ENCODE data around the gene CARNS1. TPM values are rescaled to one million over a fixed set of nuclear protein-coding genes. Genes with fewer than 3 reads are reported as not detected.

CARNS1 gene
- total RNA-seq, 1 experiment from 2014 or later: 1.3 TPM

DNA sequence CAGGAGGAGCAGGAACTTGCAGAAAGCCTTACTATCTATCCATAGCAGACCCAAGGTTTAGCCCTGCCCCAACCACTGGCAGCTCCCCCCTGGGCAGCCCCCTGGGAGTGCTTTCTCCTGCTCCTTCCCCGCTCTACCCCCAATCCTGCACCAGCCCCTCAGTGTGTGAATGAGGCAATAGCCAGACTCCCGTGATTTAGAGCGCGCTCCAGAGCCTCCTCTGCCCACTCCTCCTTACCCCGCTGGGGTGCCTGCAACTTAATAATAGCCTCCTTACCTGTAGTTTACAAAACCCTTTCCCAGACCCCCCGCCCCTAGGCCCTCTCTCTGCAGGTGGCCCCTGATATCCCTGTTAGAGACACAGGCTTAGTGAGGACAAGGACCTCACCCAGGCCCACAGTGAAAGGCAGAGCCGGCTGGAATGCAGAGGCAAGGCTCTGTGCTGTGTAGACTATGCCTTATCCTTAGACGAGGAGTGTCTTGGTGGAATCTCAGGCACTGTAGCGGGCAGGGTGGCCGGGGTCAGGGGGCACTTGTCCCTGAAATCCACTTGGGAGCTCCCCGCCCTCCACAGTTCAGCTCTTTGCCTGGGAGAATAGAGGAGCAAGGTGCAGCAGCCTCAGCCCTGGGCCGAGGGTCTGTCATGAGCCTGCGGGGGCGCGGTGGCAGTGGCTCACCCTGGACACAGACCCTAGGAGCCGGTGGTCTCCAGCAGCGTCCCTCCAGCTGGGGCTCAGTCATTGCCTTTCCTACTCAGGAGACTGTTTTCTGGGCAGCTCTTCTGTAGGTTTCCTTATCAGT lies 4.3 kb upstream of the CARNS1 start (continued):
- TF ChIP-seq TEAD1 (CRISPR knock-in tag; IDR thresholded peaks at IDR 0.05) (no peak), ZBTB21 (CRISPR knock-in tag; IDR thresholded peaks at IDR 0.05; ENCODE audit: borderline replicate concordance) (no peak), NR2C2 (CRISPR knock-in tag; IDR thresholded peaks at IDR 0.05) (no peak)
- TF ChIP-seq, protein P1, sequence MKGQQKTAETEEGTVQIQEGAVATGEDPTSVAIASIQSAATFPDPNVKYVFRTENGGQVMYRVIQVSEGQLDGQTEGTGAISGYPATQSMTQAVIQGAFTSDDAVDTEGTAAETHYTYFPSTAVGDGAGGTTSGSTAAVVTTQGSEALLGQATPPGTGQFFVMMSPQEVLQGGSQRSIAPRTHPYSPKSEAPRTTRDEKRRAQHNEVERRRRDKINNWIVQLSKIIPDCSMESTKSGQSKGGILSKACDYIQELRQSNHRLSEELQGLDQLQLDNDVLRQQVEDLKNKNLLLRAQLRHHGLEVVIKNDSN (CRISPR knock-in tag; IDR thresholded peaks at IDR 0.05): no peak
- TF ChIP-seq, protein P2, sequence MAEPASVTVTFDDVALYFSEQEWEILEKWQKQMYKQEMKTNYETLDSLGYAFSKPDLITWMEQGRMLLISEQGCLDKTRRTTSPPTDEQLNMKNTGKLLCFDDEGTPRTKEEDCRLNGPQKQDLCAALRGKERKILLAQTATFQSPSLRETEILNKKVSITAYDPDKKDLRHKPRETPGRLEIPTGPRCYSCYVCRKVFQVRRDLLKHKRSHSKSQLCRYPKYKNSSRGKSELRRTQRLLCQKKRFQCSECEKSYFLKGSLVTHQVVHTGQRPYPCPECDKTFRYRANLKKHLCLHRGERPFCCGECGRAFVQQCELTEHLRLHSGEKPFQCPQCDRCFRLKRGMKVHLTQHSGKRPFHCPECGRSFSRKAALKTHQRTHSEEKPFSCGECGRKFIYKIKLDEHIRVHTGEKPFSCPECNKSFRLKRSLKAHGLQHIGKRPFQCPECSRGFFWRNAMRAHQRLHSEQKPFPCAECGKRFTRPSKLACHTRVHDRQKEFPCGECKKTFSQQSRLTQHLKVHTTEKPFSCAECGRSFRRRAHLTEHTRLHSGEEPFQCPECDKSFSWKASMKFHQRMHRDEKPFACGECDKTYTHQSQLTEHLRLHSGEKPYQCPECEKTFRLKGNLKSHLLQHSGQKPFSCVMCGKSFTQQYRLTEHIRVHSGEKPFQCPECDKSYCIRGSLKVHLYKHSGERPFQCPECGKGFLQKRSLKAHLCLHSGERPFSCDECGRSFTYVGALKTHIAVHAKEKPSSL (CRISPR knock-in tag; conservative IDR thresholded peaks at IDR 0.05): no peak
- TF ChIP-seq, protein P3, sequence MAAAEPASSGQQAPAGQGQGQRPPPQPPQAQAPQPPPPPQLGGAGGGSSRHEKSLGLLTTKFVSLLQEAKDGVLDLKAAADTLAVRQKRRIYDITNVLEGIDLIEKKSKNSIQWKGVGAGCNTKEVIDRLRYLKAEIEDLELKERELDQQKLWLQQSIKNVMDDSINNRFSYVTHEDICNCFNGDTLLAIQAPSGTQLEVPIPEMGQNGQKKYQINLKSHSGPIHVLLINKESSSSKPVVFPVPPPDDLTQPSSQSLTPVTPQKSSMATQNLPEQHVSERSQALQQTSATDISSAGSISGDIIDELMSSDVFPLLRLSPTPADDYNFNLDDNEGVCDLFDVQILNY (CRISPR knock-in tag; IDR thresholded peaks at IDR 0.05): no peak

DNA sequence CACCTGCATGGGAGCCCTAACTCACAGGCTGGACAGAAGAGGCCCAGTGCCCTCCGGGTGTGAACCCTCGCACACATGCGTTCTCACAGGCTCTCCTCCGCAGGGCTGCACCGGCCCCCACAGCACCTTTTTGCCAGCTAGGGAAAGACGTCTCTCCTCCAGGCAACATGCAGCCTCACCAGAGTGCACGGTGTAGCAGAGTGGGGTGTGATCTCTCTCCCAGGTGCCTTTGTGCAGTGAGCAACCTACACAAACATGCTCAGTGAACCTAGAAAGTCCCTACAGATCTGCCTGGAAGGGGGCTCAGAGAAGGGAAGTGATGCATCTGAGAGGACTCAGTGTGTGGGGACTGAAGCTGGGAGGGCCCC lies 3.7 kb upstream of the CARNS1 start:
- POLR2A ChIA-PET: no interaction called here
- no peak for TF ChIP-seq ZNF219 (CRISPR knock-in tag; IDR thresholded peaks at IDR 0.05; ENCODE audit: borderline replicate concordance)
- TF ChIP-seq NR2C2 (CRISPR knock-in tag; IDR thresholded peaks at IDR 0.05): no peak
- TF ChIP-seq, protein P4, sequence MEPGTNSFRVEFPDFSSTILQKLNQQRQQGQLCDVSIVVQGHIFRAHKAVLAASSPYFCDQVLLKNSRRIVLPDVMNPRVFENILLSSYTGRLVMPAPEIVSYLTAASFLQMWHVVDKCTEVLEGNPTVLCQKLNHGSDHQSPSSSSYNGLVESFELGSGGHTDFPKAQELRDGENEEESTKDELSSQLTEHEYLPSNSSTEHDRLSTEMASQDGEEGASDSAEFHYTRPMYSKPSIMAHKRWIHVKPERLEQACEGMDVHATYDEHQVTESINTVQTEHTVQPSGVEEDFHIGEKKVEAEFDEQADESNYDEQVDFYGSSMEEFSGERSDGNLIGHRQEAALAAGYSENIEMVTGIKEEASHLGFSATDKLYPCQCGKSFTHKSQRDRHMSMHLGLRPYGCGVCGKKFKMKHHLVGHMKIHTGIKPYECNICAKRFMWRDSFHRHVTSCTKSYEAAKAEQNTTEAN (CRISPR knock-in tag; IDR thresholded peaks at IDR 0.05): no peak
- TF ChIP-seq, protein P5, sequence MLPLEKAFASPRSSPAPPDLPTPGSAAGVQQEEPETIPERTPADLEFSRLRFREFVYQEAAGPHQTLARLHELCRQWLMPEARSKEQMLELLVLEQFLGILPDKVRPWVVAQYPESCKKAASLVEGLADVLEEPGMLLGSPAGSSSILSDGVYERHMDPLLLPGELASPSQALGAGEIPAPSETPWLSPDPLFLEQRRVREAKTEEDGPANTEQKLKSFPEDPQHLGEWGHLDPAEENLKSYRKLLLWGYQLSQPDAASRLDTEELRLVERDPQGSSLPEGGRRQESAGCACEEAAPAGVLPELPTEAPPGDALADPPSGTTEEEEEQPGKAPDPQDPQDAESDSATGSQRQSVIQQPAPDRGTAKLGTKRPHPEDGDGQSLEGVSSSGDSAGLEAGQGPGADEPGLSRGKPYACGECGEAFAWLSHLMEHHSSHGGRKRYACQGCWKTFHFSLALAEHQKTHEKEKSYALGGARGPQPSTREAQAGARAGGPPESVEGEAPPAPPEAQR (CRISPR knock-in tag; IDR thresholded peaks at IDR 0.05): no peak
- no peak for TF ChIP-seq SMAD3 (CRISPR knock-in tag; IDR thresholded peaks at IDR 0.05; ENCODE audit: borderline replicate concordance)
- DNase-seq (ENCODE audit: low spot score) (no peak), ATAC-seq (no peak)
- no peak overlapping the region for H3K4me3 Mint-ChIP-seq
- no peaks in the 10 kb centered on the region for H3K36me3 Mint-ChIP-seq
- H3K27ac Mint-ChIP-seq: no peak overlapping the region
- no peaks in the 10 kb centered on the region for H3K9me3 Mint-ChIP-seq
- peaks cover 25% of the 10 kb centered on the region for H3K4me1 Mint-ChIP-seq
- CTCF ChIA-PET: interaction anchor here (3.6 kb wide), 1 partner anchor 10 kb away, joined by 22 read pairs; the partner anchor contains the start of gene PPP1CA
- peaks cover 24% of the 10 kb centered on the region for H3K27me3 Mint-ChIP-seq (ENCODE audit: low read depth)

DNA sequence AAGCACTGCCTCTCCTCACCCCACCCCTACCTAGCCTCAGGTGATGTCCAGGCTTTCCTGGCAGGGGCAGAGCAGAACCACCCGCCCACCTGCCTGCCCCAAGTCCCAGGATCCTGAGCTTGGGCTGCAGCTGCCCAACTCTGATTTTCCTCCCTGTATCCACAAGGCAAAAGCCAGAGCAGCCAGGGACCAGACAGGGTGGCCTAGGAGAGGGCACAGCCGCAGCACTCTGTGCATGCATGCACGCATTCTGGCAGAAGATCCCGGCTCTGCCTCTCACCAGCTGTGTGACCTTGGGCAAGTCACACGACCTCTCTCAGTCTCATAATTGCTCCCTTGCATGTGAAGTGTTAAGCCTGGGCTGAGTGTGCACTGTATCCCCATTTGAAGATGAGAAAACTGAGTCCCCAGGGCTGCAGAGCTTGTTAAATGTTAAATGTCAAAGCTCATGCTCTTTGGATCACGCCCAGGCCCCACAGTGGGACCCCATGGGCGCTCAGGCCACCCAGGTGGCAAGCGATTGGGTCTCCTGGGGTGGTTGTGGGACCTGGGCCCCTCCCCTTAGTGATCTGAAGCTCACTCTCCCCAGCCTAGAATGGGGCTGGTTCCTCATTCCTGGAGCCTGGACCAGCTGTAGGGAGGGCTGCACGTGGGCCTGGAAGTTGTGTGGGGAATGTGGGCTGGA lies 2.8 kb upstream of the CARNS1 start:
- peaks cover 24% of the 10 kb centered on the region for H3K27me3 Mint-ChIP-seq (ENCODE audit: low read depth)
- no peaks in the 10 kb centered on the region for H3K9me3 Mint-ChIP-seq
- no peak overlapping the region for H3K27ac Mint-ChIP-seq
- H3K4me3 Mint-ChIP-seq: no peak overlapping the region
- ATAC-seq (no peak), DNase-seq (ENCODE audit: low spot score) (no peak)
- H3K36me3 Mint-ChIP-seq: no peaks in the 10 kb centered on the region
- ChIA-PET CTCF (interaction anchor here (0.6 to 3.6 kb wide), 3 partner anchors 11 to 67 kb away, joined by 3 to 22 read pairs (median 3); partner anchors contain the start of gene PPP1CA), POLR2A (interaction anchor here (1.5 kb wide), 1 partner anchor 16 kb away, joined by 4 read pairs; no protein-coding TSS in a partner anchor)
- H3K4me1 Mint-ChIP-seq: peaks cover 23% of the 10 kb centered on the region
- TF ChIP-seq GTF2I (CRISPR knock-in tag; conservative IDR thresholded peaks at IDR 0.05): no peak
- TF ChIP-seq JUN (CRISPR knock-in tag; IDR thresholded peaks at IDR 0.05): no peak
- TF ChIP-seq ZBTB21 (CRISPR knock-in tag; IDR thresholded peaks at IDR 0.05; ENCODE audit: borderline replicate concordance): no peak
- TF ChIP-seq, protein P6, sequence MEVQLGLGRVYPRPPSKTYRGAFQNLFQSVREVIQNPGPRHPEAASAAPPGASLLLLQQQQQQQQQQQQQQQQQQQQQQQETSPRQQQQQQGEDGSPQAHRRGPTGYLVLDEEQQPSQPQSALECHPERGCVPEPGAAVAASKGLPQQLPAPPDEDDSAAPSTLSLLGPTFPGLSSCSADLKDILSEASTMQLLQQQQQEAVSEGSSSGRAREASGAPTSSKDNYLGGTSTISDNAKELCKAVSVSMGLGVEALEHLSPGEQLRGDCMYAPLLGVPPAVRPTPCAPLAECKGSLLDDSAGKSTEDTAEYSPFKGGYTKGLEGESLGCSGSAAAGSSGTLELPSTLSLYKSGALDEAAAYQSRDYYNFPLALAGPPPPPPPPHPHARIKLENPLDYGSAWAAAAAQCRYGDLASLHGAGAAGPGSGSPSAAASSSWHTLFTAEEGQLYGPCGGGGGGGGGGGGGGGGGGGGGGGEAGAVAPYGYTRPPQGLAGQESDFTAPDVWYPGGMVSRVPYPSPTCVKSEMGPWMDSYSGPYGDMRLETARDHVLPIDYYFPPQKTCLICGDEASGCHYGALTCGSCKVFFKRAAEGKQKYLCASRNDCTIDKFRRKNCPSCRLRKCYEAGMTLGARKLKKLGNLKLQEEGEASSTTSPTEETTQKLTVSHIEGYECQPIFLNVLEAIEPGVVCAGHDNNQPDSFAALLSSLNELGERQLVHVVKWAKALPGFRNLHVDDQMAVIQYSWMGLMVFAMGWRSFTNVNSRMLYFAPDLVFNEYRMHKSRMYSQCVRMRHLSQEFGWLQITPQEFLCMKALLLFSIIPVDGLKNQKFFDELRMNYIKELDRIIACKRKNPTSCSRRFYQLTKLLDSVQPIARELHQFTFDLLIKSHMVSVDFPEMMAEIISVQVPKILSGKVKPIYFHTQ (CRISPR knock-in tag; IDR thresholded peaks at IDR 0.05): no peak
- TF ChIP-seq NR2C2 (CRISPR knock-in tag; IDR thresholded peaks at IDR 0.05): no peak
- TF ChIP-seq HMGA2 (CRISPR knock-in tag; IDR thresholded peaks at IDR 0.05): no peak
- TF ChIP-seq, protein P7, sequence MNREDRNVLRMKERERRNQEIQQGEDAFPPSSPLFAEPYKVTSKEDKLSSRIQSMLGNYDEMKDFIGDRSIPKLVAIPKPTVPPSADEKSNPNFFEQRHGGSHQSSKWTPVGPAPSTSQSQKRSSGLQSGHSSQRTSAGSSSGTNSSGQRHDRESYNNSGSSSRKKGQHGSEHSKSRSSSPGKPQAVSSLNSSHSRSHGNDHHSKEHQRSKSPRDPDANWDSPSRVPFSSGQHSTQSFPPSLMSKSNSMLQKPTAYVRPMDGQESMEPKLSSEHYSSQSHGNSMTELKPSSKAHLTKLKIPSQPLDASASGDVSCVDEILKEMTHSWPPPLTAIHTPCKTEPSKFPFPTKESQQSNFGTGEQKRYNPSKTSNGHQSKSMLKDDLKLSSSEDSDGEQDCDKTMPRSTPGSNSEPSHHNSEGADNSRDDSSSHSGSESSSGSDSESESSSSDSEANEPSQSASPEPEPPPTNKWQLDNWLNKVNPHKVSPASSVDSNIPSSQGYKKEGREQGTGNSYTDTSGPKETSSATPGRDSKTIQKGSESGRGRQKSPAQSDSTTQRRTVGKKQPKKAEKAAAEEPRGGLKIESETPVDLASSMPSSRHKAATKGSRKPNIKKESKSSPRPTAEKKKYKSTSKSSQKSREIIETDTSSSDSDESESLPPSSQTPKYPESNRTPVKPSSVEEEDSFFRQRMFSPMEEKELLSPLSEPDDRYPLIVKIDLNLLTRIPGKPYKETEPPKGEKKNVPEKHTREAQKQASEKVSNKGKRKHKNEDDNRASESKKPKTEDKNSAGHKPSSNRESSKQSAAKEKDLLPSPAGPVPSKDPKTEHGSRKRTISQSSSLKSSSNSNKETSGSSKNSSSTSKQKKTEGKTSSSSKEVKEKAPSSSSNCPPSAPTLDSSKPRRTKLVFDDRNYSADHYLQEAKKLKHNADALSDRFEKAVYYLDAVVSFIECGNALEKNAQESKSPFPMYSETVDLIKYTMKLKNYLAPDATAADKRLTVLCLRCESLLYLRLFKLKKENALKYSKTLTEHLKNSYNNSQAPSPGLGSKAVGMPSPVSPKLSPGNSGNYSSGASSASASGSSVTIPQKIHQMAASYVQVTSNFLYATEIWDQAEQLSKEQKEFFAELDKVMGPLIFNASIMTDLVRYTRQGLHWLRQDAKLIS (CRISPR knock-in tag; IDR thresholded peaks at IDR 0.05; ENCODE audit: borderline replicate concordance): no peak
- TF ChIP-seq, protein P8, sequence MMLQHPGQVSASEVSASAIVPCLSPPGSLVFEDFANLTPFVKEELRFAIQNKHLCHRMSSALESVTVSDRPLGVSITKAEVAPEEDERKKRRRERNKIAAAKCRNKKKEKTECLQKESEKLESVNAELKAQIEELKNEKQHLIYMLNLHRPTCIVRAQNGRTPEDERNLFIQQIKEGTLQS (CRISPR knock-in tag; conservative IDR thresholded peaks at IDR 0.05): no peak

All from WTC11 (cell line).